ENCODE results near the gene ACR.
"Not testable (repeated sequence)": the region's sequence is repeated elsewhere in the genome, so short reads cannot be mapped to it uniquely, and the experiment has no call there.

The ACR gene

GRCh38 chr22:50780244-50780643 is 42.2 kb downstream of the ACR start:
- not testable (repeated sequence) for DNase-seq (ENCODE audit: low spot score)

- DNase-seq (ENCODE audit: low spot score), result not testable (repeated sequence)
These were observed 44.2 kb downstream of the ACR start for GRCh38 chr22:50782253-50782652.

DNA sequence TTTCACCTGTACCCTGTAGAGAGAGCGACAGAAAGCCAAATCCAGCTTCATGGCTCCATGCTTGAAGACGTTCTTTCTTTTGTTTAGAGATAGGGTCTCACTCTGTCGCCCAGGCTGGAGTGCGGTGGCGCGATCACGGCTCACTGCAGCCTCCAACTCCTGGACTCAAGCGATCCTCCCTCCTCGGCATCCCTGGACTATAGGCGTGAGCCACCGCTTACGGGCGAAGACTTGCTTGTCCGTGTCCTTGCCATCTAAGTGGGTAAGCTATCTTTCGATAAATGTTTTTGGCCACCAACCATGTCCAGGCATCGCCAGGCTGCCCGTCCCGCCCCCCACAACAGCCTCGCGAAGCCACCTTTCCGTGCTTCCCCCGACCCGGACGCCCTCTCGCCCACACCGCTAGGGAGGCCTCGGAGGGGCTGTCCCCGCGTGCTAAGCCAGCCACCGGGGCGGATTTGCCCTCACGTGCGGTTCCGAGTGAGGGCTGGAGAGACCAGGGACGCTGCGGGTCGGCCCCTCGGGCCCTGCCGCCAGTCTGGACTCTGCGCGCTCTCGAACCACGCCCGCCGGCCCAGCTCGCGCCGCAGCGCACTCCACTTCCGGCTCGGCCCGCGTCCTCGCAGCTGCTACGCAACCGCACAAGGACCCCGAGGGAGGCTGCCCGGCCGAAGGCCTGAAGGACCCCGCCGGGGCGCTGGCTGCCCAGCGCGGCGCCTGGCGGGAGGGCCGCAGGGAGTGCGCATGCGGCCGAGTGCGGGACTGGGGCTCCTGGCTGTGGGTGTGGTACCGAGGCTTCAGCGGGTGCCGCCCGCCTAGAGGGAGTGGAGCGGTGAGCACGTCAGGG is 45.3 kb downstream of the ACR start, which contains the start of gene RABL2B:
TSS of gene RABL2B (minus strand) at position 604 of the 847 bp plus-strand sequence. CDS start 1,342 bp downstream, outside the sequence.
- DNase-seq (ENCODE audit: low spot score), result peak; percentile 86

- DNase-seq (ENCODE audit: low spot score), result not testable (repeated sequence)
These were observed 45.9 kb downstream of the ACR start for GRCh38 chr22:50783880-50784276.

- not testable (repeated sequence) for DNase-seq (ENCODE audit: low spot score)
These were observed 47.3 kb downstream of the ACR start for GRCh38 chr22:50785289-50785688.

- DNase-seq (ENCODE audit: low spot score), result not testable (repeated sequence)
These were observed 48.9 kb downstream of the ACR start for GRCh38 chr22:50786936-50787335.
